Measurements from ENCODE around the gene FKTN.

Gene FKTN

DNA sequence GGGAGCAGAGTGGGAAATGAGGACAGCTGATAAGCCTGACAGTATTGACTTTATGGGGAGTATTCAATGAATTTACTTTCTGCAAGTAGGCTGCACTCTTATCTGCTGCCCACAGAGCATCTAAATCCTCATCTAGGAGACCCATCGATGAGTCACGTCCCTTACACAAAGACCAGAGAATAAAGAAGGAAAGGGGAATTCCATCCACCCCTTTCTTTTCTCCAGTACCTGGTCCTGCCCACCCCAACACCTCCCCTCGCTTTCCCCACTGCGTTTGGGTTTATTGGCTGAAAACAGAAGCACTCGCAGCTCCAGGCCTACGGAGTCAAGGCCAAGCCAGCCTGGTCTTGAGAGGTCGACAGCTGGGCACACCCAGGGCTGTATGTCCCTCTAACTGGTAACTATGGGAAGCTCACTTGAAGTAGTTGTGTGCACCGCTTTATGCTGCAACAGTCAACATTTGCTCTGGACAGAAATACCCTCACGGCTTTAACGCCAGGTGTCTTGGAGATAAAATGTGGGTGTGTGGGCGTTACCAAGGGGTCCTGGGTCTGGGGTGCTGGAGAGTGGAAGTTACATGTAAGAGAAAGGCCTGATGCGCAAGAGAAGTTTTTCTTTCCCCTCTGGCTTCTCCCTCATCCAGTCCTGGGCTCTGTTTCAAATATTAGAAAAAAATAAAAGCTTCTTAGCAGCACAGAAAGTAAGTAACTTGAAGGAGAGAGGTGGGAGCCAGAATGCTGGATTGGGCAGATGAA lies 89.8 kb downstream of the FKTN start:
- H3K27me3 Mint-ChIP-seq: no peaks in the 10 kb centered on the region
- no peaks in the 10 kb centered on the region for H3K36me3 Mint-ChIP-seq (ENCODE audit: low read depth)
- intact Hi-C loops (cut with micrococcal nuclease): no loop called here
- H3K4me3 Mint-ChIP-seq: no peak overlapping the region
- no peaks in the 10 kb centered on the region for H3K9me3 Mint-ChIP-seq
- no peaks in the 10 kb centered on the region for H3K4me1 Mint-ChIP-seq (ENCODE audit: low read depth)
- no peak overlapping the region for H3K27ac Mint-ChIP-seq

DNA sequence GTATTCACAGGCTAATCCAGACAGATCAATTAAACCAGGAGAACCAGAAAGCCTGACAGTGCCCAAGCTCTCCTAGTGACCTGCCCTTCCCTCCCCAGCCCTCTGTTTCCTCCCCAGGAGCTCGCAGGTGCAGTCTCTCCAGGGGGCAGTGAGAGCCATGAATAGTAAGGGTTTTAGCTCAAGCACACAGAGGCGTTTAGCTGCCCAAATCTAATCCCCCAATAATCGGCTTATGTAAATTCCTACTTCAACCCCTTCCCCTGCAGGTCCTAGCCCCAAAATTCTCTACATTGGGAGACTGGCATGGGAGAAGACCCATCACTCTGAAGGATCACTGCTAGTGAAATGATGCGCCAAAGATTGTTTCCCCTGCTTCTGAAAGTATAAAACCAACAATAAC lies 93.9 kb downstream of the FKTN start:
- Mint-ChIP-seq H3K27ac (no peak overlapping the region), H3K4me3 (no peak overlapping the region), H3K27me3 (peaks cover 25% of the 10 kb centered on the region), H3K4me1 (ENCODE audit: low read depth) (peaks cover 11% of the 10 kb centered on the region), H3K9me3 (no peaks in the 10 kb centered on the region), H3K36me3 (ENCODE audit: low read depth) (no peaks in the 10 kb centered on the region)
- intact Hi-C loops (cut with micrococcal nuclease): no loop called here

DNA sequence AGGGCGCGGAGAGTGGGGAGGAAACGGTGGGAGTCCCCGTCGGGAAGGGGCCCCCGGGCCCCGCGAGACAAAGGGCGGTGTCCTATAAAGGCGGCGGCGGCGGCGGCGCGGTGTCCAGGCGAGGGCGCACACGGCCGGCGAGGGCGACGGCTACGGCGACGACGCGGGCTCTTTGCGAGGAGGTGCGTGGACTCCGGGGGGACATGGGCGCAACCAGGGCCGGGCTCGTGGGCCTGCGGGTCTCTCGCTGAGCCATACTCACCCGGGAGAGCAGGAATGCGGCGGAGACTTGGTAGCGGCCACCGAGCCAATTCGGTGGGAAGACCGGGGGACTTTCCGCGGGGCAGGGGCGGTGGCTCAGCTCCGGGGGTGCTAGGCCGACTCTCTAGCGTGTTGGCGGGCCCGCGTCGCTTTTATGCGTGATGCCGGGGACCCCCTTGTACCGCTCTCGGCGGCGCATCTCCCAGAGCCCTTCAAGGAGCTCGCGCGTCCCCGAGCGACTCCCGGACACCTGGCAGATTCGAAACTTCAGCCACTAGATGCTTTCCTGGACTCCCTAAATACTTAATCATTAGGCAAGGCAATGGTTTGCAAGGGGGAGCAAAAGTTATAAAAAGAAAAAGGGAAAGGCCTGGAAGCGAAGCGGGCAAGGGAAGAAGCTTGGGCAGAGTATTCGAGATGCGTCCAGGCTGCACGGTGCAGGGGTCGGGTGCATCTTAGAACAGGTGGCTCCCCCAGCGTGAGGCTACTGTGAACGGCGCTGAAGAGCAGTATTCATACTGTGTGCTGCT lies 98.4 kb downstream of the FKTN start:
- peak overlapping the region; percentile 73 for H3K4me3 Mint-ChIP-seq
- intact Hi-C loops (cut with micrococcal nuclease): no loop called here
- peaks cover 13% of the 10 kb centered on the region for H3K4me1 Mint-ChIP-seq (ENCODE audit: low read depth)
- H3K27ac Mint-ChIP-seq: no peak overlapping the region
- no peaks in the 10 kb centered on the region for H3K36me3 Mint-ChIP-seq (ENCODE audit: low read depth)
- H3K27me3 Mint-ChIP-seq: peaks cover 34% of the 10 kb centered on the region
- H3K9me3 Mint-ChIP-seq: no peaks in the 10 kb centered on the region

DNA sequence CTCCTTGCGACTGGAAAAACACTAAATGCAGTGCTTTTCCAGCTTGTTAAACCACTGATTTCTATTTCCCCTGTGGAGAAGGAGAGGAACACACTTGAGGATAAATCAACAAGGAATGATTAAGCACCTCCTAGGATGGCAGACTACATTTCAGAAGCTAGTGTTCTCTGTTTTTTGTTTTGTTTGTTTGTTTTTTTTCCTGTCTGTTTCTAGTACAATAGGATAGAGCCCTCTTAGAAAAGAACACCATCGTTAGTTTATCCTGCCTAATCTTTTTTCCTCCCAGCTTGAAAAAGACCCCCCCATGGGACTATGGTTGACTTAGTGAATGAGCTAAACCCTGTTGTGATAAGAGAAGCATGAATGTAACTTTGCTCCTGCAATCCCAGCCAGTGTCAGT lies 100.4 kb downstream of the FKTN start:
- H3K27me3 Mint-ChIP-seq: peaks cover 34% of the 10 kb centered on the region
- intact Hi-C loops (cut with micrococcal nuclease): no loop called here
- H3K9me3 Mint-ChIP-seq: no peaks in the 10 kb centered on the region
- no peak overlapping the region for H3K27ac Mint-ChIP-seq
- peaks cover 13% of the 10 kb centered on the region for H3K4me1 Mint-ChIP-seq (ENCODE audit: low read depth)
- H3K4me3 Mint-ChIP-seq: no peak overlapping the region
- H3K36me3 Mint-ChIP-seq (ENCODE audit: low read depth): no peaks in the 10 kb centered on the region

DNA sequence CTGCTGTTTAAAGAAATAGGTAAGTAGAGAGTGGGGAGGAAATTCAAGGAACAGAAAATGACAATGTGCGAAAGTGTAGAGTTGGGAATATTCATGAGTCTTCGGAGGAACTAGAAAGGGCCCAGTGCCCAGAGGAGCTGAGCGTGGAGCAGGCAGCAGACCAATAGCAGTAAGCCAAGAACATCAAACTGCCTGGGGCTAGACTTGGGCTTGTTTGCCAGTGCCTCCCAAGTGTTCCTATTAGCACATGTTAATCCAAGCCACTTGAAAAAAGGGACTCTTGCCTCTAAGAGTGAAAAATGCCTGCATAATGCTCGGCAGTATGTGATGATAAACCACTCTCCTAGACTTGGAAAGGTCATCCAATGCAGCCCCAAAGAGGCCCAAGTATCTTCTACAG lies 103.1 kb downstream of the FKTN start:
- Mint-ChIP-seq H3K27me3 (peaks cover 17% of the 10 kb centered on the region), H3K27ac (no peak overlapping the region), H3K36me3 (ENCODE audit: low read depth) (no peaks in the 10 kb centered on the region), H3K9me3 (no peaks in the 10 kb centered on the region), H3K4me3 (no peak overlapping the region), H3K4me1 (ENCODE audit: low read depth) (peaks cover 10% of the 10 kb centered on the region)
- intact Hi-C loops (cut with micrococcal nuclease): no loop called here

DNA sequence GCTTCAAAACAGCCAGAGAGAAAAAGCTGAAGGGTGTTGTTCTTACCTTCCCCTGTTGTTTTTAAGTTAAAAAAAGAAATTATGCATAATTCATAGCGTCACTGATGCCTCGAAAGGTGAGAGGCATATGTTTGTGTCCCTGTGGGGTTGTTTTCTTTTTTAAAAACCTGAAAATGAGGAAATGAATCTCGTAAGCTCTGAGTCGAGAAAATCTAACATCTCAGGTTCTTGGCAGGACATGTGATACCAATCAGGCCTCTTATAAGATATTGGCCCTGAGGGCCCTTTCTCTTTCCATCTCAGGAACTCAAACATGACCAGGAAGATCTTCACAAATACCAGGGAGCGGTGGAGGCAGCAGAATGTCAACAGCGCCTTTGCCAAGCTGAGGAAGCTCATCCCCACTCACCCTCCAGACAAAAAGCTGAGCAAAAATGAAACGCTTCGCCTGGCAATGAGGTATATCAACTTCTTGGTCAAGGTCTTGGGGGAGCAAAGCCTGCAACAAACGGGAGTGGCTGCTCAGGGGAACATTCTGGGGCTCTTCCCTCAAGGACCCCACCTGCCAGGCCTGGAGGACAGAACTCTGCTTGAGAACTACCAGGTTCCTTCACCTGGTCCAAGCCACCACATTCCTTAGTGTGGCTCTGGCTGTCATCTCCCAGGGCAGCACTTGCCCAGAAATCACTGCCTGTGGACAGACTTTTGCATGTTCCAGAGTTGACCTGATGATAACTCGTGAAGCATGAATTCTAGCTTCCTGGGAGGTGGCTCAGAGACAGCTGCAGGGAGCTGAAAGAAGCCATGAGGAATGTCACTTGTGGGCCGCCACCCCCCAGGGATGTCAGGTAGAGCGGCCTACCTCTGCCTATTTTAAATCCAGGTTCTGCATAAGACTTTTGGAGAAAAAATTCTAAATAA lies 104.5 kb downstream of the FKTN start, which contains the start of gene TAL2:
TSS of gene TAL2 (plus strand) at position 274 of the 921 bp plus-strand sequence. CDS start at position 314, 40 bp downstream.
- no peak within 1 kb of the TSS for H3K27ac Mint-ChIP-seq
- no peaks in the 10 kb centered on the region for H3K36me3 Mint-ChIP-seq (ENCODE audit: low read depth)
- H3K4me3 Mint-ChIP-seq: no peak within 1 kb of the TSS
- H3K27me3 Mint-ChIP-seq: peaks cover 4% of the 10 kb centered on the region
- intact Hi-C loops (cut with micrococcal nuclease): no loop called here
- H3K4me1 Mint-ChIP-seq (ENCODE audit: low read depth): no peaks in the 10 kb centered on the region
- no peaks in the 10 kb centered on the region for H3K9me3 Mint-ChIP-seq

DNA sequence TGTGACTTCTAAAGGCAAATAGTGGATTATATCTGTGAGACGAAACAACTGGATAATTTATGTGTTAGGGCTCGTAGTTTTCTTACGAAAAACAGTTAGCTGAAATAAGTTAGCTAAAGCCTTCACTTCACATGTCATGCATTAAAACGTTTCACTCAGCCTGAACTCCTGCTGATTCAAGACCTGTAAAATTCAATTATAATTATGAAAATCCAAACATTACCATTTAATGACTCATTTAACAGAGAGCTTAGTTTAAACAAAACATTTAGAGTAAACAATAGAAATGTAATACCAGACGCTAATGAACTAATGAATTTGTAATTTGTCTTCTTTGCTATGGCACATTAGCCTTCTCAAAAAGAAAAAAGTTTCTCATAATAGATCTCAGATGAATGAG lies 106.0 kb downstream of the FKTN start:
- no peaks in the 10 kb centered on the region for H3K9me3 Mint-ChIP-seq
- intact Hi-C loops (cut with micrococcal nuclease): no loop called here
- no peaks in the 10 kb centered on the region for H3K4me1 Mint-ChIP-seq (ENCODE audit: low read depth)
- no peaks in the 10 kb centered on the region for H3K36me3 Mint-ChIP-seq (ENCODE audit: low read depth)
- no peak overlapping the region for H3K4me3 Mint-ChIP-seq
- H3K27ac Mint-ChIP-seq: no peak overlapping the region
- peaks cover 1% of the 10 kb centered on the region for H3K27me3 Mint-ChIP-seq

DNA sequence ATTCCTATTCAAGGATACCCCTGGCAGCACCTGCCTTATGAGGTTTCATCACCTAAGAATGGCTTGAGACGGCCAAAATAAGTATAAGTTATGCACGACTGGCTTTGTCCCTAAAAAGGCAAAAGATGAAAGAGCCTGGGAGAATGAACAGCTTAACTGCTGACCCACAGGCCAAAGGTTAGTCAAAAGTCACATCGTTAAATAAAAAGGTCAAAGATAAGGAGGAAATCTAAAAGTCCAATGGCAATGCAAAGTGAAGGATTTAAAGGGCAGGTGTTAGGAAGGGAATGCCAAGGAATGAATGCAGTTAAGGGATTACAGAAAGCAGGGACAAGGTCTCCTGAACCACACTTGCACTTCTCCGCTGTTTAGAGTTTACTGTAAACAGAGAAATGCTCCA lies 109.9 kb downstream of the FKTN start:
- Mint-ChIP-seq H3K27me3 (peaks cover 1% of the 10 kb centered on the region), H3K9me3 (no peaks in the 10 kb centered on the region), H3K36me3 (ENCODE audit: low read depth) (no peaks in the 10 kb centered on the region), H3K4me1 (ENCODE audit: low read depth) (peaks cover 6% of the 10 kb centered on the region), H3K4me3 (no peak overlapping the region), H3K27ac (no peak overlapping the region)
- intact Hi-C loops (cut with micrococcal nuclease): no loop called here

DNA sequence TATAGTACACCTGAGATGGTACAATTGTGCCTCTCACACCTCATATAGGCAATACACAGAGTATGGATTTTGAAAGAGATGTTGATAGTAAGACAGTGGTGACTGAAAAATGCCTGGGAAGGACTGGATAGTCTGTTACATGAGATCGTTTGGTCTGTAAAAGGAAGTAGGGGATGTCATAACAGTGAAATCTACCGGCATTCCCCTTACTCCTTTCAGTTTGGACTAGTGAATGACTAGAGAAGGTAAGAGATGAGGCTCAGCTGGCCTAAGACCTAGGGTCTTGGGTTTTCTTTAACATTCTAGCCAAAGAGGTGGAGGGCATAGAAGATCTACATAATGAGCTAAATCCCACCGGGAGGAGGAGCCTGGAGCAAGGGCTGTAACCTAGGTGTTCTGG lies 112.4 kb downstream of the FKTN start:
- Mint-ChIP-seq H3K27ac (no peak overlapping the region), H3K9me3 (no peaks in the 10 kb centered on the region), H3K4me1 (ENCODE audit: low read depth) (peaks cover 15% of the 10 kb centered on the region), H3K27me3 (peaks cover 1% of the 10 kb centered on the region), H3K36me3 (ENCODE audit: low read depth) (no peaks in the 10 kb centered on the region), H3K4me3 (no peak overlapping the region)
- intact Hi-C loops (cut with micrococcal nuclease): no loop called here

DNA sequence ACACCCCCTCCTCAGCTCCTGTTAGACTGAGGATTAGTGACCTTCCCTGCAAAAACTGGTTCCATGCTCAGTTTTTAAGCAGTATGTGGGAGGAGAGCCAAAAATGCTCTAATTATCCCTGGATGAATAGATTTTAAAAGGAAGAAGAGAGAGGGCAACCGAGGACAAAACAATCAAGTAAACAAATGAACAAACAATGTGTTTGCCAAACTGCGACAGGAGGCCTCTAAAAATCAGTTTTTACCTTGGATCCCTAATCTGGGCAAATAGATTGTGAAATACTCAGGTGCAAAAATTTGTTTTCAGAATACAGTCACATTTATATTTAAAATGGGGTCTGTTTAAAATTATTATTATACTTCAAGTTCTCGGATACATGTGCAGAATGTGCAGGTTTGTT lies 112.8 kb downstream of the FKTN start:
- intact Hi-C loops (cut with micrococcal nuclease): no loop called here
- Mint-ChIP-seq H3K9me3 (no peaks in the 10 kb centered on the region), H3K36me3 (ENCODE audit: low read depth) (no peaks in the 10 kb centered on the region), H3K4me3 (no peak overlapping the region), H3K27me3 (peaks cover 1% of the 10 kb centered on the region), H3K27ac (no peak overlapping the region), H3K4me1 (ENCODE audit: low read depth) (peaks cover 15% of the 10 kb centered on the region)

DNA sequence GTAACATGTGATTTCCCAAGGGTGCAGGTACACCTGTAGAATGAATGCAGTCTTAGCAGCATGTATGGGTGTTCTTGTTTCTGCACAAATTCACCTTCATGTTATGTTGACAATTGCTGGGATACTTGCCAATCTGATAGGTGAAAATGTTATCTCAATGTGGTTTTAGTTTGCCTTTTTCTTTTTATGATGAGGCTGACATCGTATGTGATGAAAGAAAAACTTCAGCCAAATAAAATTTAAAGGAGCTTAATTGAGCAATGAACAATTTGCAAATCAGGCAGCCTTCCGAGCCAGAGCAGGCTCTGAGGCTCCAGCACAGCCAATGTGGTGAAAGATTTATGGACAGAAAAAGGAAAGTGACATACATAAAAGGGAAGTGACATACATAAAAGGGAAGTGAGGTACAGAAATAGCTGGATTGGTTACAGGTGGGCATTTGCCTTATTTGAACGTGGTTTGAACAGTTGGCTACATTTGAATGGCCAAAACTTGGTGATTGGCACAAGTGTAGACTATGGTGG lies 114.8 kb downstream of the FKTN start:
- Mint-ChIP-seq H3K36me3 (ENCODE audit: low read depth) (no peaks in the 10 kb centered on the region), H3K4me3 (no peak overlapping the region), H3K27ac (no peak overlapping the region), H3K4me1 (ENCODE audit: low read depth) (peaks cover 15% of the 10 kb centered on the region), H3K27me3 (no peaks in the 10 kb centered on the region), H3K9me3 (no peaks in the 10 kb centered on the region)
- intact Hi-C loops (cut with micrococcal nuclease): no loop called here

DNA sequence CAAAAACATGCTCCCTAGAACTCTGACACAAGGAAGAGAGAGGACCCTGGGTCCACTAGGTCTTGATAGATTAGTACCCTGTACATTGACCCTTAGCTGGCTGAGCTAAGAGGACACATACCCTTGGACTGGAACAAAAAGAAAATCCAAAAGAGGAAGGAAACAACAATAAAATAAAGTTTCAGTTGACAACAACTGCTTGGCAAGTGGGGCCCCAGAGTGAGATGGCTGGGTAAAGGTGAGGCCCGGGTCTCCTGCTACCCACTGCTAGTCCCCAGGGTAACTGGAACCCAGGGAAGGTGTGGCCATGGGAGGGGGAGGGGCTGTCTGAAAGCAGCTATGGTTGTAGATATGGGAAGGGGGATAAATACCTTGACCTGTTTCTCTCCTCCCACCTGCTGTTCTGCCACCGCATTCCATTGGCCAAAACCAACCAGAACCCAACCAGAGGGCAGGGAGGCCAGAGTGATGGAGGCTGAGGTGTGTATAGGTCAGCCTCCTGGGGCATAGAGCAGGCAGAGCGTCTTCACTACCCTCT lies 116.0 kb downstream of the FKTN start:
- H3K4me3 Mint-ChIP-seq: no peak overlapping the region
- no peaks in the 10 kb centered on the region for H3K36me3 Mint-ChIP-seq (ENCODE audit: low read depth)
- no peak overlapping the region for H3K27ac Mint-ChIP-seq
- H3K4me1 Mint-ChIP-seq (ENCODE audit: low read depth): peaks cover 15% of the 10 kb centered on the region
- H3K9me3 Mint-ChIP-seq: no peaks in the 10 kb centered on the region
- no peaks in the 10 kb centered on the region for H3K27me3 Mint-ChIP-seq
- intact Hi-C loops (cut with micrococcal nuclease): no loop called here

DNA sequence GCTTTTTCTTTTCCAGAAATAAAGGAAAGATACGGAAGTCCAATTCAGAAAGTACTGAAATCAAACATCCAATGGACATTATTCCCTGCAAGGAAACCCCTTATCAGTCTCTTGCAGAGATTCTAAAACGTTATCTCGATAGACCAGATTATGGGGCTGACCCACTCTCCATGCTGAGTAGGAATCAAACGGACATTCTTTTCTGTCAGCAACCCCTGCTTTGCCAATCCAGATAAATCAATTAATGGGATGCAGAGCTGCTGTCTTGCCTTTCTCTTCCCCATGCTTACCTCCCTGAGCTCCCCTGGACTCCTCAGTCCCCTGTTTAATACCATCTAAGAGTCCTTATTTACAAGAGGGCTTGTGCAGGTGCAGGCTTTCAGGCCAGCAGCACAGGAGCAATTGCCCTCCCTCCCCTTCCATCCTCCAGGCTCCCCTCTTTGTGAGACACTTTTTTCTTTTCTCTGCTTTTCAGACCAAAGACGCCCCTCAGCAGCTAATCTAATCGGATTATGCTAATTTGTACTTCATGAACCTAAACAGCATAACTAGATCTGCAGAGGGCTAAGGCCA lies 118.5 kb downstream of the FKTN start:
- H3K27ac Mint-ChIP-seq: no peak overlapping the region
- H3K4me3 Mint-ChIP-seq: no peak overlapping the region
- intact Hi-C loops (cut with micrococcal nuclease): no loop called here
- no peaks in the 10 kb centered on the region for H3K27me3 Mint-ChIP-seq
- H3K4me1 Mint-ChIP-seq (ENCODE audit: low read depth): peaks cover 15% of the 10 kb centered on the region
- no peaks in the 10 kb centered on the region for H3K9me3 Mint-ChIP-seq
- H3K36me3 Mint-ChIP-seq (ENCODE audit: low read depth): no peaks in the 10 kb centered on the region

All from dendritic cell treated with granulocyte-macrophage colony-stimulating factor and Interleukin-4, amounts not matched to agents 40 ng/mL and 50 ng/mL, for 4 days (primary cell).